ENCODE measurements around the gene EIF3I.

The EIF3I gene

DNA sequence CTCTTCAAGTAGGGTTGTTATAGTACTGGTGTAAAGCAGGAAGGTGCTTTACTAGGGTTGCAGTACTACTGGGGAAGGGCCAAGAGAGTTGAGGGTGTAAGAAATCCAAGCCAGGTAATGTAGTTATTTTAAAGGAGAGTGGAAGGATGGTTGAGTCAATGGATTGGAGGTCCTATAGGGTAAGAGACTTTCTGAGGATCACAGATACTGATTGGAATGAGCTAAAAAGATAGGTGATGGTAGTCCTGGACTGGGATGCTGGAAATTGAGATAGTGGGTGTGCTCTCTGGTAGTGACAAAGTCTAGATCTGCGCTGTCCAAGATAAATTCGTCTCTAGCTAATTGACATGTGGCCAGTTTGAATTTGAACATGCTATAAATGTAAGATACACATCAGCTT, 35.7 kb upstream of the EIF3I start:
- no peak overlapping the region for H3K4me3 ChIP-seq (ENCODE audit: control insufficient read depth, low read depth, low read length)
- TF ChIP-seq, protein P1, sequence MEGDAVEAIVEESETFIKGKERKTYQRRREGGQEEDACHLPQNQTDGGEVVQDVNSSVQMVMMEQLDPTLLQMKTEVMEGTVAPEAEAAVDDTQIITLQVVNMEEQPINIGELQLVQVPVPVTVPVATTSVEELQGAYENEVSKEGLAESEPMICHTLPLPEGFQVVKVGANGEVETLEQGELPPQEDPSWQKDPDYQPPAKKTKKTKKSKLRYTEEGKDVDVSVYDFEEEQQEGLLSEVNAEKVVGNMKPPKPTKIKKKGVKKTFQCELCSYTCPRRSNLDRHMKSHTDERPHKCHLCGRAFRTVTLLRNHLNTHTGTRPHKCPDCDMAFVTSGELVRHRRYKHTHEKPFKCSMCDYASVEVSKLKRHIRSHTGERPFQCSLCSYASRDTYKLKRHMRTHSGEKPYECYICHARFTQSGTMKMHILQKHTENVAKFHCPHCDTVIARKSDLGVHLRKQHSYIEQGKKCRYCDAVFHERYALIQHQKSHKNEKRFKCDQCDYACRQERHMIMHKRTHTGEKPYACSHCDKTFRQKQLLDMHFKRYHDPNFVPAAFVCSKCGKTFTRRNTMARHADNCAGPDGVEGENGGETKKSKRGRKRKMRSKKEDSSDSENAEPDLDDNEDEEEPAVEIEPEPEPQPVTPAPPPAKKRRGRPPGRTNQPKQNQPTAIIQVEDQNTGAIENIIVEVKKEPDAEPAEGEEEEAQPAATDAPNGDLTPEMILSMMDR (IDR thresholded peaks at IDR 0.05; ENCODE audit: control insufficient read depth, insufficient read depth, low read depth, low read length, missing control alignments) = no peak
- DNase-seq (ENCODE audit: low read depth) = no peak

DNA sequence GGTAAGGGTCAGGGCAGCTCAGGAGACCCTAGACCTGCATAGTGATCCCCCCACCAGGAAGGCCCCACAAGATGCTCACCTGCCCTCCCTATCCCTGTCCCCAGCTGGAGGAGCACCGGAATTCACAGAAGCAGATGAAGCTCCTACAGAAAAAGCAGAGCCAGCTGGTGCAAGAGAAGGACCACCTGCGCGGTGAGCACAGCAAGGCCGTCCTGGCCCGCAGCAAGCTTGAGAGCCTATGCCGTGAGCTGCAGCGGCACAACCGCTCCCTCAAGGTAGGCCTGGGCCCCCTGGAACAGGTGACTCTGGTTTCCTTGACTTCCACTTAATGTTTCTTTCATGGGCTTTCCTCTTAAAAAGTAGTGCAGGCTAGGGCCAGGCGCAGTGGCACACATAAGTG, 34.4 kb upstream of the EIF3I start:
- no peak for DNase-seq (ENCODE audit: low read depth)
- TF ChIP-seq, protein P1 (IDR thresholded peaks at IDR 0.05; ENCODE audit: control insufficient read depth, insufficient read depth, low read depth, low read length, missing control alignments) = no peak
- no peak overlapping the region for H3K4me3 ChIP-seq (ENCODE audit: control insufficient read depth, low read depth, low read length)

DNA sequence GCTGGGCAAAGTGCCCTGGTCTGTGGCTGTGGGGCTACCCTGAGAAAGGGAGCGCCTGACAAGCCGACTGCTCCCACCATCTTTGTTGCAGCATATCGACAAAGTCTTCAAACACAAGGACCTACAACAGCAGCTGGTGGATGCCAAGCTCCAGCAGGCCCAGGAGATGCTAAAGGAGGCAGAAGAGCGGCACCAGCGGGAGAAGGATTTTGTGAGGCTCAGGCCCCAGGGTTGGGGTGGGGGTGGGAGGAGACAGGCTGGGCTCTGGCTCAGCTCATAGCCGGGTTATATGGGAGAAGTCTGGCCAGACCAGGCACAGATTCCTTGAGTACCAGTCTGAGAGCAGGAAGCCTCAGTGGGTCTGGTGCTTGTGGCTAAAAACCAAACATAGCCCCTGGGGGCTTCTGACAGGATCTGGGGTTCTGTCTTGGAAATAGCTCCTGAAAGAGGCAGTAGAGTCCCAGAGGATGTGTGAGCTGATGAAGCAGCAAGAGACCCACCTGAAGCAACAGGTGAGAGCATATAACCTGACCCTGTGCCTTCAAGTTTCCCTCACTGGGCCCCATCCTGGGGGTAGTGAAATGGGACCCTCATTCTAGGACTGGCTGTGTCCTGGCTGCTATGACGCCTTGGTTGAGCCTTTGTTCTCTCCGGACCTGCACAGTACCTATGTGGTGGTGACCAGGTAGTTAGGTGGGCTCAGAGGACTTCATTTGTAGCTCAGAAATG, 29.8 kb upstream of the EIF3I start:
- TF ChIP-seq, protein P1 (IDR thresholded peaks at IDR 0.05; ENCODE audit: control insufficient read depth, insufficient read depth, low read depth, low read length, missing control alignments) = no peak
- no peak overlapping the region for H3K4me3 ChIP-seq (ENCODE audit: control insufficient read depth, low read depth, low read length)
- no peak for DNase-seq (ENCODE audit: low read depth)

DNA sequence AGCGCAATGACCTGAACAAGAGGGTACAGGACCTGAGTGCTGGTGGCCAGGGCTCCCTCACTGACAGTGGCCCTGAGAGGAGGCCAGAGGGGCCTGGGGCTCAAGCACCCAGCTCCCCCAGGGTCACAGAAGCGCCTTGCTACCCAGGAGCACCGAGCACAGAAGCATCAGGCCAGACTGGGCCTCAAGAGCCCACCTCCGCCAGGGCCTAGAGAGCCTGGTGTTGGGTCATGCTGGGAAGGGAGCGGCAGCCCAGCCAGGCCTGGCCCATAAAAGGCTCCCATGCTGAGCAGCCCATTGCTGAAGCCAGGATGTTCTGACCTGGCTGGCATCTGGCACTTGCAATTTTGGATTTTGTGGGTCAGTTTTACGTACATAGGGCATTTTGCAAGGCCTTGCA, 27.2 kb upstream of the EIF3I start:
- TF ChIP-seq, protein P1 (IDR thresholded peaks at IDR 0.05; ENCODE audit: control insufficient read depth, insufficient read depth, low read depth, low read length, missing control alignments) = no peak
- no peak overlapping the region for H3K4me3 ChIP-seq (ENCODE audit: control insufficient read depth, low read depth, low read length)
- no peak for DNase-seq (ENCODE audit: low read depth)

DNA sequence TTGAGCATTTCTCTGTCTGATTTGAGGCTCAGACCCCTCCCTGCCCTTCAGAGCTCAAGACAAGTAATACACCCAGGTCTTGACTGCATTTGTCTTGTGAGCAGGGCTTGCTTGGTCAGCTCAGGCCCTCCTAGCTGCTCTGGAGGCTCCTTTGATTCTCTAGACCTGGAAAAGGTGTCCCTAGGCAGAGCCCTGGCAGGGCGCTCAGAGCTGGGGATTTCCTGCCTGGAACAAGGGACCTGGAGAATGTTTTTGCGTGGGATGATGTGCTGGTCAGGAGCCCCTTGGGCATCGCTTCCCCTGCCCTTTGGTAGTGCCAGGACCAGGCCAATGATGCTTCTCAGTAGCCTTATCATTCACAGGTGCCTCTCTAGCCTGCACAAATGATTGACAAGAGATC, 26.7 kb upstream of the EIF3I start:
- no peak for DNase-seq (ENCODE audit: low read depth)
- TF ChIP-seq, protein P1 (IDR thresholded peaks at IDR 0.05; ENCODE audit: control insufficient read depth, insufficient read depth, low read depth, low read length, missing control alignments) = no peak
- no peak overlapping the region for H3K4me3 ChIP-seq (ENCODE audit: control insufficient read depth, low read depth, low read length)

DNA sequence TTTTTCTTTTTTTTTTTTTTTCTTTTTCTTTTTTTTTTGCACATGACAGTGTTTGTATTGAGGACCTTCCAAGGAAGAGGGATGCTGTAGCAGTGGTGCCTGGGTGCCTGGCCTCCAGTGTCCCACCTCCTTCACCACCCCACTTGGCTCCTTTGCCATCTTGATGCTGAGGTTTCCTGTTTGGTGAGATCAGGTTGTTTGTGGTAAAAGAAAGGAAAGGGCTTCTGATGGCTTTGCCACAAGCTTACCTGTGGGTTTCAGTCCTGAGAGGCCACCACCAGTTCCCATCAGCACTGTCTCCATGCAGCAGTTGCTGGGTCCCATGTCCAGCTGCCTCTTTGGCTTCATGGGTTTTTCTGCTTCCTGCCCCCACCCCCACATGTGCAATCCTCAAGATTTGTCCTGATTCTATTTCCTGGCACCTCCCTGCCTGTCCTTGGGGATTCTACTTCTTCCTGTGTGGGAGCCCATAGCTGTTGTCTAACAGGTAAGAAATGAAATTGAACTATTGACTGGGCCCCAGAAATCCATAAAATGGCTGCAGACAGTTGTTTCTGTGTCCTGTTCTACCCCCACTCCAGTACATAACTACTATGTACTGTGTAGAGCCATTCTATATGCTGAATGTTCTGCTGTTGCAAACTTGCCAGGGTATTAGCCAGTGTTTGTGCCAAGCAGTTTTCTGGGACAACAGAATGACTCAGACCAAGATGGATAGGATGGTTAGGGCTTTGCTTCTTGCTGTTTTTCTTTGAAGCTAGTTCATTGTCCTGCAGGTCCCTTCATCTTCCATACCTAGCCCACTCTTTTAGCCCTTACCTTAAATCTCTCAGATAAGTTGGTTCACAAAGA, 26.0 kb upstream of the EIF3I start:
- DNase-seq (ENCODE audit: low read depth) = no peak
- TF ChIP-seq, protein P1 (IDR thresholded peaks at IDR 0.05; ENCODE audit: control insufficient read depth, insufficient read depth, low read depth, low read length, missing control alignments) = no peak
- H3K4me3 ChIP-seq (ENCODE audit: control insufficient read depth, low read depth, low read length) = no peak overlapping the region

All from AG09309 (cell line).